ENCODE results near the gene ZFP14.
"Not testable (repeated sequence)": the region's sequence is repeated elsewhere in the genome, so short reads cannot be mapped to it uniquely, and the experiment has no call there.

DNA sequence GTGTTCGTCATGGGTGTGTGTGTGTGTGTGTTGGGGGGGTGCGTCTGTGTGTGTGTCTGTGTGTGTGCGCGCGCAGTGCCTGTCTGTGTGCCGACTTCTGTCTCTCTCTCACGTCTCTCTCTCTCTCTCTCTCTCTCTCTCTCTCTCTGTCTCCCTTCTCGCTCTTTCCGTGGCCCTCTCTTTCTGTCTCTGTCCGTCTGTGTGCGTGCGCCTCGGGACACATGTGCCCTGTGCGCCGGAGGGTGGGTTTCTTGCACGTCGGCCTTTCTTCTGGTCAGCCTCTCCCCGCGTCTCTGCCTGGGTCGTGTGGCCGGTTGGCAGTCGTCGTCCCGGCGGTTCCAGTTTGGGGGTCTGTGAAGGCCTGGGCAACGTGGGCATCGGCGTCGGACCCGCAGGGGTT, 86.7 kb downstream of the ZFP14 start:
- TF ChIP-seq, protein P1, sequence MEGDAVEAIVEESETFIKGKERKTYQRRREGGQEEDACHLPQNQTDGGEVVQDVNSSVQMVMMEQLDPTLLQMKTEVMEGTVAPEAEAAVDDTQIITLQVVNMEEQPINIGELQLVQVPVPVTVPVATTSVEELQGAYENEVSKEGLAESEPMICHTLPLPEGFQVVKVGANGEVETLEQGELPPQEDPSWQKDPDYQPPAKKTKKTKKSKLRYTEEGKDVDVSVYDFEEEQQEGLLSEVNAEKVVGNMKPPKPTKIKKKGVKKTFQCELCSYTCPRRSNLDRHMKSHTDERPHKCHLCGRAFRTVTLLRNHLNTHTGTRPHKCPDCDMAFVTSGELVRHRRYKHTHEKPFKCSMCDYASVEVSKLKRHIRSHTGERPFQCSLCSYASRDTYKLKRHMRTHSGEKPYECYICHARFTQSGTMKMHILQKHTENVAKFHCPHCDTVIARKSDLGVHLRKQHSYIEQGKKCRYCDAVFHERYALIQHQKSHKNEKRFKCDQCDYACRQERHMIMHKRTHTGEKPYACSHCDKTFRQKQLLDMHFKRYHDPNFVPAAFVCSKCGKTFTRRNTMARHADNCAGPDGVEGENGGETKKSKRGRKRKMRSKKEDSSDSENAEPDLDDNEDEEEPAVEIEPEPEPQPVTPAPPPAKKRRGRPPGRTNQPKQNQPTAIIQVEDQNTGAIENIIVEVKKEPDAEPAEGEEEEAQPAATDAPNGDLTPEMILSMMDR (IDR thresholded peaks at IDR 0.05), result not testable (repeated sequence)
- not testable (repeated sequence) for TF ChIP-seq FOXK1 (CRISPR knock-in tag; IDR thresholded peaks at IDR 0.05); NFE2L1 (CRISPR knock-in tag; IDR thresholded peaks at IDR 0.05); CBFB (CRISPR knock-in tag; IDR thresholded peaks at IDR 0.05; ENCODE audit: low read depth); ATF1 (CRISPR knock-in tag; IDR thresholded peaks at IDR 0.05); TEAD4 (CRISPR knock-in tag; IDR thresholded peaks at IDR 0.05); TP53 (CRISPR knock-in tag; IDR thresholded peaks at IDR 0.05); JUN (CRISPR knock-in tag; IDR thresholded peaks at IDR 0.05); CREB1 (CRISPR knock-in tag; IDR thresholded peaks at IDR 0.05)
- TF ChIP-seq, protein P2, sequence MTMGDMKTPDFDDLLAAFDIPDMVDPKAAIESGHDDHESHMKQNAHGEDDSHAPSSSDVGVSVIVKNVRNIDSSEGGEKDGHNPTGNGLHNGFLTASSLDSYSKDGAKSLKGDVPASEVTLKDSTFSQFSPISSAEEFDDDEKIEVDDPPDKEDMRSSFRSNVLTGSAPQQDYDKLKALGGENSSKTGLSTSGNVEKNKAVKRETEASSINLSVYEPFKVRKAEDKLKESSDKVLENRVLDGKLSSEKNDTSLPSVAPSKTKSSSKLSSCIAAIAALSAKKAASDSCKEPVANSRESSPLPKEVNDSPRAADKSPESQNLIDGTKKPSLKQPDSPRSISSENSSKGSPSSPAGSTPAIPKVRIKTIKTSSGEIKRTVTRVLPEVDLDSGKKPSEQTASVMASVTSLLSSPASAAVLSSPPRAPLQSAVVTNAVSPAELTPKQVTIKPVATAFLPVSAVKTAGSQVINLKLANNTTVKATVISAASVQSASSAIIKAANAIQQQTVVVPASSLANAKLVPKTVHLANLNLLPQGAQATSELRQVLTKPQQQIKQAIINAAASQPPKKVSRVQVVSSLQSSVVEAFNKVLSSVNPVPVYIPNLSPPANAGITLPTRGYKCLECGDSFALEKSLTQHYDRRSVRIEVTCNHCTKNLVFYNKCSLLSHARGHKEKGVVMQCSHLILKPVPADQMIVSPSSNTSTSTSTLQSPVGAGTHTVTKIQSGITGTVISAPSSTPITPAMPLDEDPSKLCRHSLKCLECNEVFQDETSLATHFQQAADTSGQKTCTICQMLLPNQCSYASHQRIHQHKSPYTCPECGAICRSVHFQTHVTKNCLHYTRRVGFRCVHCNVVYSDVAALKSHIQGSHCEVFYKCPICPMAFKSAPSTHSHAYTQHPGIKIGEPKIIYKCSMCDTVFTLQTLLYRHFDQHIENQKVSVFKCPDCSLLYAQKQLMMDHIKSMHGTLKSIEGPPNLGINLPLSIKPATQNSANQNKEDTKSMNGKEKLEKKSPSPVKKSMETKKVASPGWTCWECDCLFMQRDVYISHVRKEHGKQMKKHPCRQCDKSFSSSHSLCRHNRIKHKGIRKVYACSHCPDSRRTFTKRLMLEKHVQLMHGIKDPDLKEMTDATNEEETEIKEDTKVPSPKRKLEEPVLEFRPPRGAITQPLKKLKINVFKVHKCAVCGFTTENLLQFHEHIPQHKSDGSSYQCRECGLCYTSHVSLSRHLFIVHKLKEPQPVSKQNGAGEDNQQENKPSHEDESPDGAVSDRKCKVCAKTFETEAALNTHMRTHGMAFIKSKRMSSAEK (CRISPR knock-in tag; IDR thresholded peaks at IDR 0.05; ENCODE audit: borderline replicate concordance), result not testable (repeated sequence)
- TF ChIP-seq, protein P3, sequence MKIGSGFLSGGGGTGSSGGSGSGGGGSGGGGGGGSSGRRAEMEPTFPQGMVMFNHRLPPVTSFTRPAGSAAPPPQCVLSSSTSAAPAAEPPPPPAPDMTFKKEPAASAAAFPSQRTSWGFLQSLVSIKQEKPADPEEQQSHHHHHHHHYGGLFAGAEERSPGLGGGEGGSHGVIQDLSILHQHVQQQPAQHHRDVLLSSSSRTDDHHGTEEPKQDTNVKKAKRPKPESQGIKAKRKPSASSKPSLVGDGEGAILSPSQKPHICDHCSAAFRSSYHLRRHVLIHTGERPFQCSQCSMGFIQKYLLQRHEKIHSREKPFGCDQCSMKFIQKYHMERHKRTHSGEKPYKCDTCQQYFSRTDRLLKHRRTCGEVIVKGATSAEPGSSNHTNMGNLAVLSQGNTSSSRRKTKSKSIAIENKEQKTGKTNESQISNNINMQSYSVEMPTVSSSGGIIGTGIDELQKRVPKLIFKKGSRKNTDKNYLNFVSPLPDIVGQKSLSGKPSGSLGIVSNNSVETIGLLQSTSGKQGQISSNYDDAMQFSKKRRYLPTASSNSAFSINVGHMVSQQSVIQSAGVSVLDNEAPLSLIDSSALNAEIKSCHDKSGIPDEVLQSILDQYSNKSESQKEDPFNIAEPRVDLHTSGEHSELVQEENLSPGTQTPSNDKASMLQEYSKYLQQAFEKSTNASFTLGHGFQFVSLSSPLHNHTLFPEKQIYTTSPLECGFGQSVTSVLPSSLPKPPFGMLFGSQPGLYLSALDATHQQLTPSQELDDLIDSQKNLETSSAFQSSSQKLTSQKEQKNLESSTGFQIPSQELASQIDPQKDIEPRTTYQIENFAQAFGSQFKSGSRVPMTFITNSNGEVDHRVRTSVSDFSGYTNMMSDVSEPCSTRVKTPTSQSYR (CRISPR knock-in tag; IDR thresholded peaks at IDR 0.05), result not testable (repeated sequence)
- TF ChIP-seq, protein P4, sequence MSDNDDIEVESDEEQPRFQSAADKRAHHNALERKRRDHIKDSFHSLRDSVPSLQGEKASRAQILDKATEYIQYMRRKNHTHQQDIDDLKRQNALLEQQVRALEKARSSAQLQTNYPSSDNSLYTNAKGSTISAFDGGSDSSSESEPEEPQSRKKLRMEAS (CRISPR knock-in tag; IDR thresholded peaks at IDR 0.05), result not testable (repeated sequence)
- TF ChIP-seq, protein P5, sequence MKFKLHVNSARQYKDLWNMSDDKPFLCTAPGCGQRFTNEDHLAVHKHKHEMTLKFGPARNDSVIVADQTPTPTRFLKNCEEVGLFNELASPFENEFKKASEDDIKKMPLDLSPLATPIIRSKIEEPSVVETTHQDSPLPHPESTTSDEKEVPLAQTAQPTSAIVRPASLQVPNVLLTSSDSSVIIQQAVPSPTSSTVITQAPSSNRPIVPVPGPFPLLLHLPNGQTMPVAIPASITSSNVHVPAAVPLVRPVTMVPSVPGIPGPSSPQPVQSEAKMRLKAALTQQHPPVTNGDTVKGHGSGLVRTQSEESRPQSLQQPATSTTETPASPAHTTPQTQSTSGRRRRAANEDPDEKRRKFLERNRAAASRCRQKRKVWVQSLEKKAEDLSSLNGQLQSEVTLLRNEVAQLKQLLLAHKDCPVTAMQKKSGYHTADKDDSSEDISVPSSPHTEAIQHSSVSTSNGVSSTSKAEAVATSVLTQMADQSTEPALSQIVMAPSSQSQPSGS (CRISPR knock-in tag; IDR thresholded peaks at IDR 0.05; ENCODE audit: borderline replicate concordance, low read depth), result not testable (repeated sequence)
